ENCODE data around the gene MAGI3.
"Not testable (repeated sequence)": the region's sequence is repeated elsewhere in the genome, so short reads cannot be mapped to it uniquely, and the experiment has no call there.

MAGI3 gene

DNA sequence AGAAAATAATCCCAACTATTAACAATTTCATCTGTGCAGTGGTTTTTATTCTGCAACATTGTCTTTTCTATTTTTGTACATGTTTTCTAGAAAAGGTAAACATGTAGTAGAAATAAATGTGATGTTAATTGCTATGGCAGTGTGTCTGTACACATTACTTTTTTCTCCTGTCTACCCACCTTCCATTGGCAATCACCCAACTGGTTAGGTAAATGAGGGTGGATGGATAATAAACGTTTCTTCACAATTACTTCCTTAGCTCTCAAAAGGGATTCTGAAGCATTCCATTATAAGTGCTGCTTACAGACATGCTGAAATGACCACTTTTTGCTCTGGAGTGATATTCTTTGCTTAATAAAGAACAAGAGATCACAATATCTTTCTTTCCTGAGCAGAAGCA lies 61.4 kb downstream of the MAGI3 start:
- DNase-seq, result no peak

DNA sequence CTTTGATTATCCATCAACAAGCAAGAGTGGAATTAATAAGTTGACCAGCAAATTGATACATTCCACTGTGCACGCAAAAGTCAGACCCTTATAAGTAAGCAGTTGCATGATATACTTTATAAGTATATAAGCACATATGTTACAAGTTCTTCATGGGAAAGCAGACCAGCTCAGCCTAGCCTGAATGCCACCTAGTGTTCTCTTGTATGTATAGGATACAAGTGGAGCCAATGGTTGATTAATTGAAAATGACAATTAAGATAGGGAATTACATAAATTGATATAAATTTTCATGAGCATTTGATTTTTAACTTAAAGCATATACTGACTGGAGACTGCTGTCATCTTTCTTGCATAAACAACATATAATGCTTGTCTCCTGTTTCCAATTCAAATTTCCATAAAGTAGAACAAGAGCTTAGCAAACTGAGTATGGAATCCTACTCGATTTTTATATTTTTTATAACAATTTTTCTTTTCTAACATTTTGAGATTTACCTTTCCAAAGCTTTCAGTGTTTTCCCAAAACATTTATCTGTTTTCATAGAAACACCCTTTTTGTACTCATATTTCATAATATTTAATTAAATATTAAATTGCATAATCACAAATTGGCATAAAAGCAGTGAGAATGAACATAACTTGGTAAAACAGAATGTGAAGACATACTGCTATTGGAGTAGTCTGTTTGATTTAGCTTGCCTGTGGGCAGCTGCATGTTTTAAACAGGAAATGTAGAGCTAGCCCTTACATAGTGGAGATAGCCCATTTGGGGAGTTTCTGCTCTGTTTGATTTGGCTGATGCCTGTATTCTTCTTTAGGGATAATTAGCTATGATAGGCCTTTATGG lies 62.8 kb downstream of the MAGI3 start:
- peak; percentile 73 for DNase-seq

DNA sequence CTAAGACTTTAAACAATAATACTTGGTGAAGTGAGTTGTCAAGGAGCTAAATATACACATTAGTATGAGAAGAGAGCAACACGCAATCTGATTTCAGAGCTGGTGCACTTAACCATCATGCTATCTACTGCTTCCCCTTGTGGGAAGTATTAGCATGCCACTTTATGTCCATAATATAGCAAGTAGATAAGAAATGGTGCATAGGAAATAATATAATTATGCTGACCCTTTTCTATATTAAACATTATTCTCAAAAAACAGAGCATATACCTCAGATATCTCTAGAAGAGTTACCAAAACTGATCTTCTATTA lies 63.4 kb downstream of the MAGI3 start:
- DNase-seq, result peak; percentile 16

DNA sequence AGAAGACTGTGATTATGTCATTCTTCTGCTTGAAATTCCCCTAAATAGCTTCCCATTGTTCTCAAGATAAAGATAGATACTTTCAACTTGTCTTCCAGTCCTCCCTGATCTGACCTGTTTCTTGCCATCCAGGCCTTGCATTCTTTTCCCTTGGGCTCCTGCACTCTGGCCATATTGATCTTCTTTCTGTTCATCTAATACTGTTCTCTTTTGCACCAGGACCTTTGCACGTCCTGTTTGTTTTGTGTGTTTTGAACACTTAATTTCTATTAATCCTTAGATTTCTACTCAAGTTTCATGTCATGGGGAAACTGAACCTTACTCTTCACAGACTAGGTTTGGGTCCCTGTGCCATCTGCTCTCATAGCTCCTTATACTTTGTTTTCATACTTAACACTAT lies 65.1 kb downstream of the MAGI3 start:
- no peak for DNase-seq

DNA sequence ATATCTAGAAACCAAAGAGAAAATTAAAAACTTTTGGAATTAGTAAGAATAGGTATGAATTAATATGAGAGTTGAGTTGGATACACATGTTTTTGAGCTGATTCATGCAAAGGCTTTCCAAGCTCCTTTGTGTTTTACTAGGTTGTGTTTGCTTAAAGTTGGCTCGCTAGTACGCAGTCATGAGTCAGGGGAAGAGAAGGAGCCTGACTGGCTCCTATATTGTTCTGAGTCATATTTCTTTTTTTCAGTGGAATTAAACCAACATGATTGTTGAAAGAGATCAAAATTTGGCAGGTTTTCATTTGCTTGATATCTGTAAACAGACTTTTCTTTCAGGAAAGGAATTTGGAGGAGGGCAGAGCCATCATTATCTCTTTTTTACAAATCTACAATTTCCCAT lies 66.7 kb downstream of the MAGI3 start:
- DNase-seq, result no peak

DNA sequence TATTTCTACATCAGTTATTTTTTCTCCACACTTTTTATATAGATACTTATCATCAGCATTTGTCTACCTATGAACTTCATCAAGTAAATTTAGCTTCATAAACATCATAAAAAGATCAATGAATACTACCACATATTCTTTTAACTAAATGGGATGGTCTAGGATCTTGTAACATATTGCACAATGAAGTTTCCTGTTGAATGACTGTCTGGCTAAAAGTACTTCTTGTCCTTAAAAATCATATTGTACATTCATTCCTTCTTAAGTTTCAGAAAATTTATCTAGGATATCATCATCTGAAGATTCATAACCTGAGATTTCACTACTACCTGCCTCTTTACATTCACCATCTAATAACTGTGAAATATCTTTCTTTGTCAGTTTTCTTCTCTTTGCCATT lies 69.0 kb downstream of the MAGI3 start:
- DNase-seq, result no peak

DNA sequence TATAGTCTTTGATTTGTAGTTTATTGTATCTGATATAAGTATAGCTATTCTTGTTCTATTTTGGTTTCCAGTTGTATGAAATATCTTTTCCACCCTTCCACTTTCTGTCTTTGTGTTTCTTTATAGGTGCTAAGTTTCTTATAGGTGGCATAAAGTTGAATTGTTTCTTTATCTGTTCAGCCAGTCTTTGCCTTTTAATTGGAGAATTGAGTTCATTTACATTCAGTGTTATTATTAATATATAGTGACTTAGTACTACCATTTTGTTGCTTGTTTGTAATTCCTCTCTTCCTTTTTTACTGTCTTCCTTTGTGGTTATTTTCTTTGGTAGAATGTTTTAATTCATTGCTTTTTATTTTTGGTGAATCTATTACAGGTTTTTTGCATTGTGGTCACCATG lies 77.7 kb downstream of the MAGI3 start:
- DNase-seq, result no peak

DNA sequence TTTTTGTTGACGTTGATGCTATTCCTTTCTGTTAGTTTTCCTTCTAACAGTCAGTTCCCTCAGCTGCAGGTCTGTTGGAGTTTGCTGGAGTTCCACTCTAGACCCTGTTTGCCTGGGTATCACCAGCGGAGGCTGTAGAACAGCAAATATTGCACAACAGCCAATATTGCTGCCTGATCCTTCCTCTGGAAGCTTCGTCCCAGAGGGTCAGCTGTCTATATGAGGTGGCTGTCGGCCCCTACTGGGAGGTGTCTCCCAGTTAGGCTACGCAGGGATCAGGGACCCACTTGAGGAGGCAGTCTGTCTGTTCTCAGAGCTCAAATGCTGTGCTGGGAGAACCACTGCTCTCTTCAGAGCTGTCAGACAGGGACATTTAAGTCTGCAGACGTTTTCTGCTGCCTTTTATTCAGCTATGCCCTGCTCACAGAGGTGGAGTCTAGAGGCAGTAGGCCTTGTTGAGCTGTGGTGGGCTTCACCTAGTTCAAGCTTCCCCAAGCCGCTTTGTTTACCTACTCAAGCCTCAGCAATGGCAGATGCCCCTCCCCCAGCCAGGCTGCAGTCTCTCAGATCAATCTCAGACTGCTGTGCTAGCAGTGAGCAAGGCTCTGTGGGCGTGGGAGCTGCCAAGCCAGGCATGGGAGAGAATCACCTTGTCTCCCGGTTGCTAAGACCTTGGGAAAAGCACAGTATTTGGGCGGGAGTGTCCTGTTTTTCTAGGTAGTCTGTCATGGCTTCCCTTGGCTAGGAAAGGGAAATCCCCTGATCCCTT lies 88.3 kb downstream of the MAGI3 start:
- not testable (repeated sequence) for DNase-seq

DNA sequence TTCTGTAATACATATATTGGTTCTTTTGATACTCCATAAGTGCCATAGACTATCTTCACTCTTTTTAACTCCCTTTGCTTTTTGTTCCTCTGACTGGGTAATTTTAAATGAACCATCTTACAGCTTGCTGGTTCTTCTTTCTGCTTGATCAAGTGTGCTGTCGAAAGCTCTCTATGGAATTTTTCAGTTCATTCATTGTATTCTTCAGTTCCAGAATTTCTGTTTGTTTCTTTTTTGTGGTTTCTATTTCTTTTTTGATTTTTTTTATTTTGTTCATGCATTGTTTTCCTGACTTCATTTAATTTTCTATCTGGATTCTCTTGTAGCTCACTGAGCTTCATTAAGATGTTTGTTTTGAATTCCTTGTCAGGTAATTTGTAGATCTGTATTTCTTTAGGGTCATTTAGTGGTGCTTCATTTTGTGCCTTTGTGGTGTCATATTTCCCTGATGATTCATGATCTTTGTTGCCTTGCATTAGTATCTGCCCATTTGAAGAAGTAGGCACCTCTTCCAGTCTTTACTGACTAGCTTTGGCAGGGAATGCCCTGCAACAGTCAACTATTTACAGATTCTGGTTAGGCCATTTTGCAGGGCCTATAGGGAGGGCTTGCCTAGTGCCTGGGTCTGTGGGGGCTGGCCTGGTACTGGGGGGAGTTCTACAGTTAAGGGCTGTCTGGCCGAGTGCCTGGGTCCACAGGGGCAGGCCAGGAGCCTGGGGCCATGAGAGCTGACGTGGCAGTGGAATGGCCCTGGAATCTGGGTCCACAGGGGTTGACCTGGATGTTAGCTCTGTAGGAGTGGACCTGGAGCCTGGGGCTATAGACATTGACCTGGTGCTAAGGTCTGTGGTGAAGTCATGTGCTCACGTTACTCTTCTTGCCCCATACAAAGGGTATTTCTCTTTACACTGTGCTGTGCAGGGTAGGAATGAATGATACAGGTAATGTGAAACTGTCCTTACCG lies 89.7 kb downstream of the MAGI3 start:
- DNase-seq, result no peak

DNA sequence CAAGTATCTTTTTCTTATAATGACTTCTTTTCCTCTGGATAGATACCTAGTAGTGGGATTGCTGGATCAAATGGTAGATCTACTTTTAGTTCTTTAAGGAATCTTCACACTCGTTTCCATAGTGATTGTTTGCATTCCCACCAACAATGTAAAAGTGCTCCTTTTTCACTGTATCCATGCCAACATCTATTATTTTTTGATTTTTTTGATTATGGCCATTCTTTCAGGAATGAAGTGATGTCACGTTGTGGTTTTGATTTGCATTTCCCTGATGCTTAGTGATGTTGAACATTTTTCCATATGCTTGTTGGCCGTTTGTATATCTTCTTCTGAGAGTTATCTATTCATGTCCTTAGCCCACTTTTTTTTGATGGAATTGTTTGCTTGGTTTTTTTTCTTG lies 94.8 kb downstream of the MAGI3 start:
- DNase-seq, result not testable (repeated sequence)

DNA sequence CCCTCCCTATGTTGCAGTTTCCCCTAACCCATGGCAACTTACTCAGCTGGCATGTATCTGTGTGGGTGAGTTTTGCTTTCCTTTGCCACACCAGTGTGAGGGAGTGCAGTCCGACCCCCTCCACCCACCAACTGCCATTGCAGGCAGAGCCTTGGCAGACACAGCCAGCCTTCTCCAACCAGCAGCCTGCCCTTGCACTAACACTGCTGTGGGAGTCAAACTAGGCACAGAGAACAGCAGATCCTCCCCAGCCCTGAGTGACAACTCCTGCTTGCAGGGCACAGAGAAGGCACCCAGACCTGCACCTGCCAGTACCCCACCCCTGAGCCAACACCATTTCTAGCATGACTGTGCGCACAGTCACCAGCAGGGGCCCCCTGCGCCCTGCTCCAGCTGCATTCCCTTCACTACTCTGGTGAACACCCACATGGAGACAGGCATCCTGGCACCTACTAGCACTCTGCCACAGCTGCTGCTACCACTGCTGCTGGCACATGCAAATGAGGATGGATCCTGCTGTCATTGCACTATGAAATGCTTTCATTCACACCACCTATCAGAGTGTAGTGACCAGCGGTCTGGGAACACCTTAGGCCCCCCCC lies 98.4 kb downstream of the MAGI3 start:
- DNase-seq, result peak; percentile 2

DNA sequence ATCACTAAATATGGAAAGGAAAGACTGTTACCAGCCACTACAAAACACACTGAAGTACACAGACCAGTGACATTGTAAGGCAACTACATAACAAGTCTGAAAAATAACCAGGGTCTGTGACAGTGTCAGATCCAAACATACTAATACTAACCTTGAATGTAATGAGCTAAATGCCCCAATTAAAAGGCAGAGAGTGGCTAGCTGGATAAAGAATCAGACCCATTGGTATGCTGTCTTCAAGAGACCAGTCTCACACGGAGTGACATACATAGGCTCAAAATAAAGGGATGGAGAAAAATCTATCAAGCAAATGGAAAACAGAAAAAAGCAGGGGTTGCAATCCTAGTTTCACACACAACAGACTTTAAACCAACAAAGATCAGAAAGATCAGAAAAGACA lies 100.1 kb downstream of the MAGI3 start:
- no peak for DNase-seq

DNA sequence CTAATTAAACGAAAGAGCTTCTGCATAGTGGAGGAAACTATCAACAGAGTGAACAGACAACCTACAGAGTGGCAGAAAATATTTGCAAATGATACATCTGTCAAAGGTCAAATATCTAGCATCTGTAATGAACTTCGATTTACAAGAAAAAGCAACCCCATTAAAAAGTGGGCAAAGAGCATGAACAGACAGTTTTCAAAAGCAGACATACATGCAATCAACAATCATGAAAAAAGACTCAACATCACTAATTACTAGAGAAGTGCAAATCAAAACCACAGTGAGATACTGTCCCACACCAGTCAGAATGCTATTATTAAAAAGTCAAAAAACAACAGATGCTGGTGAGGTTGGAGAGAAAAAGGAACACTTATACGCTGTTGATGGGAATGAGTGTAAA lies 103.2 kb downstream of the MAGI3 start:
- DNase-seq, result no peak

DNA sequence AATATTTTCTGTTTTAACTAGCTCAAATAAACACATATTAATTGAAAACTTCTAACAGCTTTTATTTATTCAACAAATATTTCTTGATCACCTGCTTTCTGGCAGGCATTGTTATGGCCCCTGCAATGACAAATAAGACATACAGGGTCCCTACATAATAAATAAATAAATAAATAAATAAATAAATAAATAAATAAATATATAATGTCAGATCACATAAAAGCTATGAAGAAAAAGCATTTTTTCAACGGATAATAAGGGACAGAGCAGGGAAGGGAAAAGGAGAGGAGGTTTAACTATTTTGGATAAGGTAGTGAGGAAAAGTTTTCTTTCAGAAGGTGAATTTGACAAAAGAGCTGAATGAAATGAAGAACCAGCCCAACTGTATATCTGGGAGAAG lies 115.0 kb downstream of the MAGI3 start:
- no peak for DNase-seq

DNA sequence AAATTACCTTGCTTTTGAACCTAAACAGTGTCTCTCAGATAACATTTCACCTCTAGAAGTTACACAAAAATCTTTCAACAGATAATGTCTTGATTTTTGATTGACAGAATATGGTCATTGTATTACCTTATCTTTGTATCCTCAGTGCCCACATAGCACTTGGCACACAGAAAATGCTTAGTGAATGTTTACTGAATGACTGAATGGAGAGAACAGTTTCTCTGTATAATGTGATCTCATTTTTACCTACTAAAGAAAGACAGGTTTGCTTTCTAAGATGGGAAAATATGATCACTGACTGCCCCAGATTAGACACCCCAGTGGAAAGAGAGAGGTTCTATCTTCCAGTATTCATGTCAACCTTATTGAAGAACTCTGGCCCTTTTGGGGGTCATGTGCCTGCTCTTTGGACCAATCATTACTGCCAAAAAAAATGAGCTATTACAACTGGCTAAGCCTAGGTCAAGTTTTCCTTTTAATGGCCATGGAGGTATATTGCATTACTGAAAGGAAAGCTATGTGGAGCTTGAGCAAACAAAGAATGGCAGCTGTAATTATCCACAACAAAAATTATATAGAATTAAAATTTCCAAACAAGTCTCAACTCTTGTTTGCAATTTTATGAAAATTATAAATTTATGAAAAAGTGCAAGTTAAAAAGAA lies 117.4 kb downstream of the MAGI3 start:
- no peak for DNase-seq

DNA sequence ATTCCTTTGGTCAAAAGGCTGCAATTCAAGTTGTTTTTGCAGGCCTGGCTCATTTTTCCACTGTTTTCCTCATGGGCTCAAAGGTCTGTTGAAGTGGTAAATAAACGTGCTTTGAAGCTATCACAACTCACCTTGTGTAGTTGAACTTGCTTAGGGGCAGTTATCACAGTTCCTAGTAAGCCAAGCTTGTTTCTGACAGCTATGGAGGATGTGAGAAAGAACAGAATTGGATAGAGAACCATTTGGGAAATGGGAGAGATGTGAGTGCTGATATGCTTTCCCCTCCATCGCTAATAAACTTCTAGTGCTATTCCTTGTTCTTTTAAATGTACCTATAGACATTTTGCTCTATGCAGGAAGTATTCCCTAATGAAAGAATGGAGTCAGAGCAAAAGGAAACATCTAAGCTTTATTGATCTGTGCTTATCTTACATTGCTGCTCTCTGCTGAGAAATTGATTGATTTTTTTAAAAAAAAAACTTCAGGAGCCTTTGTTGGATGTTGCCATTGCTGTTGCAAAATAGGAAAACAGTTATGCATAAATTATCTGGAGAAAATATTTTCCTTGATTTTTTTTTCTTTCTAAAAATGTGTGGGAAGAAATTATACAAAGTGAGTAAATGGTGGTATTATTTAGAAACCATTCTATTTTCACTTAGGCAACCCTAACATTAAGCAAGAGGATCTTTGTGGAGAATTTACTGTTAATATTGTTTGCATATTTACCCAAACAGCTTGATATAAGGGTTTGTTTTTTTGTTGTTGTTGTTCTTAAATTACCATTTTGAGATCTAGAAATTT lies 118.2 kb downstream of the MAGI3 start:
- no peak for DNase-seq

DNA sequence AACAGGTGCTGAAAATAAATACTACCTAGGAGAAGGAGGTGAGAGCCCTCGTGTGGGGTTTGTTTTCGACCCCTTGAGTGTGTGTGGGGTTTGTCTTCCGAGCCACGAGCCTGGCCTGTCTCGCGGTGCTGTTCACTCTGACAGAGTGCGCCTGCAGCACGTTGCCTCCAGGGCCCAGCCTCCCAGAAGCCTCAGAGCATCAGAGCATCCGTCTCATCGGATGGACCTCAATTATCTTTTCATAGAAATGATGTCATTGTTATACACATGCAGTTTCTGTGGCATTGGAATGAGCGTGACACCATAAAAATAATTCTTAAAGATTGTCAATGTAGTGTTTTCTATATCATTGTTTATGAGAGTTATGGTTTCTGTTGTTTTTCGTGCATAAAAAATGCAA lies 119.5 kb downstream of the MAGI3 start:
- not testable (repeated sequence) for DNase-seq

DNA sequence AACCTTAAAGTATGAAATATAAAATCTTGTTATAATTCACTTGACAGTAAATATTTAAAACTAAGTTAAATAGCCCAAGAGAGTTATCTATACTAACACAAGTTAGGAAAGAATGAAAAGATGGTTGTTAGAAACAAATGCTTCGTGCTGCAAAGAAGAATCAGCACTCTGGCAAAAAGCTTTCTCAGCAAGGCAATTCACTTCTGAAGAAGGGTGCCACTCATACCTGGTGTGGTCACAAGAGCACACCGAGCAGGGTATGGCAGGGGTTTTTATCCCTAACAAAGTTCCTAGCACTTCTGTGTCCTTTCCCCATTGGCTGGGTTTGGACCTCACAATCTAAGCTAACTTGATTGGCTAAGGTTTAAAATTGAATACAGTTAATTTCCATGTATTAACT lies 121.0 kb downstream of the MAGI3 start:
- DNase-seq, result no peak

DNA sequence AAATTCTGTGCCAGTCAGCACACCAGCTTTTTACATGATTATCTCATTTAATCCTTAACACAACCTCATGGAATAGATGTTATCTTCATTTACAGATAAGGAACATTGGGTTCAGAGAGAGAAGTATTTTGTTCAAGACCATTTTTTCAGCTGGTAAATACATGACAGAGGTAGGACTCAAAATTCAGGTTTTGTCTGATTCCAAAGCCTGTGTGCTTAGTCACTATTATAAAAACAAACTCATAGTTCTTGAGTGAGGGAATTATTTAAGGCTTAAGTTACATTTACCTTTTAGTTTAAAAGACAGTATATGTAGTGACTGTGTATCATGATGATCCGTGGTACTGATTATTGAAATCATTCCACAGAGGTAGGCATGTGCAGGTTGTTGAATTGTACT lies 125.2 kb downstream of the MAGI3 start:
- no peak for DNase-seq

DNA sequence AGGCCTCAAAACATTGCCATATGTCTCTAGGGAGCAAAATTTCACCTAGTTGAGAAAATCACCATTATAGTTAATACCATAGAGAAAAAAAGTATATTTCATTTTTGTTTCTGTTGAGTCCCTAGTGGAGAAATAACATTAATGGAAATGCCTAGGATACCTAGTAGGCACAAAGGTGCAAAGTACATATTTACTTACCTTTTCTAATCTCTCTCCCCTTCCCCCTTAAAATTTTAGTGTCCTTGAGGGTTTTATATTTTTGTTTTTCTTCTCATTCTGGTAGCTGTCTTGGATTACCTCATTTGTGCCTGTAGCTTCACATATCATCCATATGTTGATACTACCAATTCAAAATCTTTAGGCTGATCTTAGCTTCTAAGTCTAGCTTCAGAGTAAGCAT lies 127.0 kb downstream of the MAGI3 start:
- no peak for DNase-seq

DNA sequence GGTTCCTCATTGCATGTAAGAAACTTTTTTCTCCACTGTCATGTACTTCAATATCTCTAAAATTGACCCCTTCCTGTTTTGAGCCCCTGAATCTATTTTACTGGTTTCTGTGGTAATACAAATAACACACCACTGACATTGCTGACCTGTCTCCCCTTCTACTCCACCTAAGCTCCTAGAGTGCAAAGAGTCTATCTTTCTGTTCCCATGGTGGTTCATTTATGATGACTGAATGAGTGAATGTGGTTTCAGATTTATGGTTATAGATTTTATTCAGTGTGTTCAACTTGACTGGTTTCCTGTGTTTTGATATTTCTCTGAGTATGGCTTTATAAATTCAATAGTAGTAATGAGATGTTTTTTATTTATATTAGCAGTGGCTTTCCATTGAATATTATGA lies 127.7 kb downstream of the MAGI3 start:
- DNase-seq, result no peak

DNA sequence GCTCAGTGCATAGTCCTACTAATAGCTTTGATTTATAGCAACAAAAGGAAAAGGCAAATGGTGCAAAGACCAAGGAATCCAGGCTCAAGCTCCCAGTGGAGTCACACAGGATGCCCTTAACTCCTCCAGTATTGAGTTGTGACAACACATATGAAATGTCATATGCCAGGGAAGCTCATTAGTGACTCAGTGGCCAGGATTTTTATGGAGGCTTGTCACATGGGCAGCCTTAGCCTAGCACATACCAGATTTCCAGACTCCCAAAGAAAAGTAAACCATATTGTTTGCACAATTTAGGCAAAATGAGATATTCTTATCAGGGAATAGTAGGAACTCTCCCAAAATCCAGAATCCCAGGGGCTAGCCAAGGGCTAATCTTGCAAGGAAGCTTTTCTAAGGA lies 129.2 kb downstream of the MAGI3 start:
- no peak for DNase-seq

Measured in hematopoietic multipotent progenitor cell treated with erythropoietin and hydrocortisone succinate and interleukin-3 and kit ligand, for 4 days (in vitro differentiated cells).